Raji (cell line): Measurements from ENCODE around the gene LCN2.

Experiments used
- POLR2A ChIP-seq: IDR thresholded peaks from 2 replicates; pipeline ENCODE4 v1.6.1; 2011; ENCODE audit warnings: low read depth, low read length, control low read depth; ENCODE audit not compliant: insufficient read depth

Gene LCN2

DNA sequence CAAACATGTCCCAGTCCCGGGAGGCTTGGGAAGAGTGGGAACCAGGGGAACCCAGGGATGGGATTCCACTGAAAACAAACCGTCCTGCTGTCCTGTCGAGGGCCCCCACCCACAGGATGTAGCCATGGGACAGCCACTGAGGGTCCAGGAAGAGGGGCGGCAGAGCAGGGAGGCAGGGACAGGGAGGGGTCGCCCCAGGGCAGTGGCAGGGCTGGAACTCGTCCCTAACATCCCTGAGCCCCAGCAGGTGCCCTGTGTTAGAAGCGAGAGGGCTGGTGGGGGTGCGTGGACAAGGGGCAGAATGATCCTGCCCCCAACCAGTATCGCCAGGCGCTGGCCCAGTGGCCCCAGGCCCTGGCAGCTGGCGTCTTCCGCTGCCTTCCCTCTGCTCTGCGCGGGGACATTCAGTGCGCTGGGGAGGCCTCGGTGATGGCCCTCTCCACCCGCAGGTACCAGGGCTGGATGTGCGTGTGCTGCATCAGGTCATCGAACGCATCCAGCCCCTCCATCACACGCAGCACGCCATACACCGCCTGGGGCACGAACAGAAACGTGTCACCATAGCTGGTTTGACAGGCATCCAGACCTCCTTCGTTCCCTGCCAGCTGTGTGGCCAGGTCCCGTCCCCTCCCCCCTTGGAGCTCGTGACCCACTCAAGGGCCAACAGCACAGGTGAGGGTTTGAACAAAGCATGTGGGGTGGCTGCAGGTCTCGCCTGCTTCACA is 28.4 kb upstream of the LCN2 start:
- no peak for TF ChIP-seq POLR2A

DNA sequence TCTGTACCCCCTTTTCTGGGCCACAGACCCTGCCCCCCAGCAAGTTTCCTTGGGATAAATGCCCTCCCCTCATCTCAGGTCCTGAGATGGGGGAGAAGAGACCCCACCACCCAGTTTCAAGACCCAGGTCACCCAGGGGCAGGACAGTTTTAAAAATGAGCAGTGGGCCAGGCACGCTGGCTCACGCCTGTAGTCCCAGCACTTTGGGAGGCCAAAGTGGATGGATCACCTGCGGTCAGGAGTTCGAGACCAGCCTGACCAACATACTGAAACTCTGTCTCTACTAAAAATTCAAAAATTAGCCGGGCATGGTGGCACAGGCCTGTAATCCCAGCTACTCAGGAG is 27.8 kb upstream of the LCN2 start:
- TF ChIP-seq POLR2A = no peak

DNA sequence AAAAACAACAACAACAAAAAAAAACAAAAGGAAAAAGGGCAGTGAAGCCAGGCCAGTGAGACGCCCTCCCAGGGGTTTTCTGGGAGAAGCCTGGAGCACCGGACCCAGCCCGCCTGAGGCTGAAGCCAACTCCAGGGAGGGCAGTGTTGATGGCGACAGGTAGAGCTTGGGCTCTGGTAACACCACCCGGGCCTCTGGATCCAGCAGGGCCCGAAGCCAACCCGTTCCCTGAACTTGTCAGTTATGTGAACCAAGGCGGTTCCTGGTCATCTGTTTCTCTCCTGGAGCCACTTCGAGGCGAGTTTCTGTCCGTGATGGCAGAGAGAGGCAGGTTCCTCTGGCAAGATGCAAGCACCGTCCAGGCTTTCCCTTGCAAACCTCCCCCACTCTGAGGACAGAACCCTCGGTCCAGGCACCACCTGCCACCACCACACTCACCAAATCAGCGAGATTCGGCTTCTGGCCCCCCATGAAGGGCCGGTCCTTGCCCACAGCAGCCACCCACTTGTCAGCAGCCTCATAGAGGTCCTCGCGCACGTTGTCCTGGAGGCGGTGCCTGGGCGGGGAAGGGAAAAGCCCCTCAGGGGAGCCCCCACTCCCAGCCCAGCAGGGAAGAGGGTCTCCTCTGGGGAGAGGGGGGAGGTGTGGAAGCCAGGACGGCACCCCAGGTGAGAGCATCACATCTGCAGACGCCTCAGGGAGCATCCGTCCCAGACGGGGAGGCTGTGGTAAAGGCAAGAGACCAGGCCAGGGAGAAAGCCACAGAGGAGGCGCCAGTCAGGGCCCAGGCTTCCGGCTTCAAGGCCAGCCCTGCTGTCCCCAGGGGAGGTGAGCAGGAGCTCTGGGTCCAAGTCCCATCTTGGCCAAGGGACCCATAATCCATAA is 27.1 kb upstream of the LCN2 start:
- TF ChIP-seq POLR2A = no peak

DNA sequence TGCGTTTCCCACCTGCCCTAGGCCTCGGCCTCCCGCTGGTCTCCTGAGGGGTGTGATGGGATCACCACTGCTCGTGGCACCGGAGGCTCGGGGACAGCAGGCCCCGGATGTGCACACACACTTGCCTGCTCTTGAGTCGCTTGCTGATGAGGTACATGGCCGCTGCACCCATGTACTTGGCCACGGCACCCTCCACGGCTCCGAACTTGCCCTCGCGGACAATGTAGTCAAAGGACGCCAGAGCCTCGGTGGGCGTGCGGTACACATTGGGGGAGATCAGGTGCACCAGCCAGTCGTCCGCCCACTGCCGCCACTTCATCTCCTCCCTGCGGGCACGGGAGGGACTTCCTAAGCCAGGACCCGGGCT is 26.5 kb upstream of the LCN2 start:
- TF ChIP-seq POLR2A = no peak

DNA sequence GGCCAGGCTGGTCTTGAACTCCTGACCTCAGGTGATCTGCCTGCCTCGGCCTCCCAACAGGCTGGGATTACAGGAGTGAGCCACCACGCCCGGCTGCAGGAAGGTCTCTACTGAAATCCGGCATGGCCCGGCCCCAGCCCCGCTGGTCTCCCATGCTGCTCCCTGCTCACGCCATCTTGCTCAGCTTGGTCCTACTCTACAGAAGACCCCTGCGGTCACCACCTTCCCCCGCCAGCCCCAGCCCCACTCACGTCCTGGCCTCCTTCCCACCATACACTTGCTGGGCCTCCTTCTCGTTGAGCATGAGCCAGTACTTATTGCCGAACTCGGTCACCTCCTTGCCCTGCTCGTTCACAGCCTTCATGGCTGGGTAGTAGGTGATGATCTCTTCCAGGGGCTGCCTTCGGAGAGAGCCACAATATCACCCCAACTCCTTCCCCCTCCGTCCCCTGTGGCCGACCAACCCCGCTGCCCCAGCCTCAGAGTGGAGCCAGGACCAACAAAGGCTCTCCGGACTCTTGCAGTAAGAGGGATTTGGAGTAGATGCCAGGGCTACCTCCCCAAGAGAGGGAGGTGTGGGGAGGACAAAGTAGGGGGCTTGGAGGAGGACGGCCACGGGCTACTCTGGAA is 25.7 kb upstream of the LCN2 start:
- no peak for TF ChIP-seq POLR2A

DNA sequence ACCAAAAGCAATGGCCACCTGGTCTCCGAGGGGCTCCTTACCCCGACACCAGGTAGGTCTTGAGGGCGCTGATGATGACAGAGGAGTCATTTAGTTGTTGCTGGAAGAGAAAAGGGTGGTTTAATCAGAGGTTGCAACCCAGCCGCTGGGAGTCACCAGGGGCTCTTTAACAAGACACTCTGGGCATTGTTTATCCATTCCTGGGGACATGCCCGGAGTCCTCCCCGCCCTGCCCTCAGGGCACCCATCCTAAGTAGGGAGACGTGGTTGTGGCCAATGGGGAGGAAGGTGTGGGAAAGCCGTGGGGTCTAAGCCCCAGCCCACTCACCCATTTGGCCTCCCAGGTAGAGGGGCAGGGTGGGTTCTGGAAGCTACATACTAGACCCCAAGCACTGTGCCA is 24.8 kb upstream of the LCN2 start:
- no peak for TF ChIP-seq POLR2A

DNA sequence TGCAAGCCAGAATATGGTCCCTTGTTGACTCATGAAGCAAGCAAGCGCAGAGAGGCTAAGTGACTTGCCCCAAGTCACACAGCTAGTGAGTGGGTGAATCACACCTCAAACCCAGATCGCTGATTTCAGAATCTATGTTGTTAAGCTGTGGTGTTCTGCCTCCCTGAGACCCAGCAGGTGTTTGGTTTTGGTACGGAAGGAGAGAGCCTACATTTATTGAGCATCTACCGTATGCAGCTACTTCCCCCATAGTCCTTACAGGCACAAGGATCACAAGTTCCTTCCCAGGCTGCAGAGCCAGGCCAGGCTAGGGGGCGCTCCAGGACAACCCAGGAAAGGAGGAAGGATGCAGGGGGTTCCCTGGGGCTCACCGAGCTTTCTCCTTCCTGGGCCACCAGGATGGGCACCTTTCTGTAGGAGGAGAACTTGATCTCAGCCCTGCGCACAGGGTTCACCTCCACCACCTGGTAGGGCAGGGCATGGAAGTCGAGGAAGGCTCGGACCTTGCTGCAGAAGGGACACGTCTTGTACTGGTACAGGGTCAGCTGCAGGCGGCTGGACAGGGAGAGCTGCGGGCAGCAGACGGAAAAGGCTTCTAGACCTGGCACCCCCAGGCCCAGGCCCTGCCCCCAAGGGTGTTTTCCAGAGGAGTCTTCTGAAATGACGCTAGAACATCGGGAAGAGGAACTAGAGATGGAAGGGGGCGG is 24.2 kb upstream of the LCN2 start:
- no peak for TF ChIP-seq POLR2A

DNA sequence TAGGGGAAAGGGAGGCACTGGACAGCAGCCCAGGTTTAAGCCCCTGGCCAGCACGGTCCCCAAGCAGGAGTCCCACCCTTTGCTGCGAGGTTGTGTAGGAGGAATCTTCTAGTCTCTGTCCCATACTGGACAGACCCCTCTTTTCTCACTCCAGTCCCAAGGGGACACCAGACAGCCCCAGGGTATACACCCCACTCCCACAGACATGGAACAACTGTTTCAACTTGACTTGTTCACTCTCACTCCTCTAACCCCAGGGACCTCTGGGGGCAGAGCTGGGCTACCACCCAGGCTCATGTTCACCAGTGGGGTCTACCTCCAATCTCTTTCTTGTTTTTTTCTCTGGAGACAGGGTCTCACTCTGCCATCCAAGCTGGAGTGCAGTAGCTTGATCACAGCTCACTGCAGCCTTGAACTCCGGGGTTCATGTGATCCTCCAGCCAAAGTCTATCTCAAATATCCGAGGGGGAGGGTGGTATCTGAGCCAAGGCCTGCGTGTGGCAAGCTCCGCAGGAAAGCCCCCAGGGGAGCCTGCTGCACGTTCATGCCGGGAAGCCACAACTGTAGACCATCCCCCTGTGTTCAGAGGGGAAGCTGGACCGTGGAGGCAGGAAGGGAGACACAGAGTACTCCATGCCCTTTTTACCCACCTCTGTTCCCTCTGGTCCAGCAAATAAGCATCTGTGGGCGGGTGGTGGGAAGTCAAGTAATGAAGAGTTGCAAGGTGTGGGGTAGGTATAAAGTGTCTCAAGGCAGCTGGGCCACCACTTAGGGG is 23.5 kb upstream of the LCN2 start:
- no peak for TF ChIP-seq POLR2A

DNA sequence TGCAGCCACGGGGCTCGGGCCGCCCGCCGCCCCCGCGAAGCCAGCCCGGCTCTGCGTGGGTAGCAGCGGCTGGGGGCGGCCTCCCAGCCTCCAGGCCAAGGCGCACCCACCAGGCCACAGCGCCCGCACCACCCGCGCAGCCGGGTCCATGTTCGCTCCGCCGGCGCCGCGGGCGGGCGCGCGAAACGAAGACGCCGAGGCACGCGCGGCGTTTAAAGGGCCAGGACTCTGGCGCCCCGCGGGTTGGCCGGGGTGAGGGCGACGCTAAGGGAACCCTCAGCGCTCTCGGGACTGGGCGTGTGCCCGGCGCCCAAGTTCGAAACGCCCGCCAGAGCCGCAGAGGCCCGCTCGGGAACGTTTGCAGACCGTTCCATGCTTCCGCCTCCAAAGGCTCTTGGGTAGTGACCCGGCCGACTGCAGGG is 21.7 kb upstream of the LCN2 start, which contains the start of gene PTGES2:
Gene PTGES2, minus strand, starts transcription at position 162 of the 422 bp plus-strand sequence. Its CDS starts 12 bp downstream, at position 150.
- peak; percentile 69 for TF ChIP-seq POLR2A

DNA sequence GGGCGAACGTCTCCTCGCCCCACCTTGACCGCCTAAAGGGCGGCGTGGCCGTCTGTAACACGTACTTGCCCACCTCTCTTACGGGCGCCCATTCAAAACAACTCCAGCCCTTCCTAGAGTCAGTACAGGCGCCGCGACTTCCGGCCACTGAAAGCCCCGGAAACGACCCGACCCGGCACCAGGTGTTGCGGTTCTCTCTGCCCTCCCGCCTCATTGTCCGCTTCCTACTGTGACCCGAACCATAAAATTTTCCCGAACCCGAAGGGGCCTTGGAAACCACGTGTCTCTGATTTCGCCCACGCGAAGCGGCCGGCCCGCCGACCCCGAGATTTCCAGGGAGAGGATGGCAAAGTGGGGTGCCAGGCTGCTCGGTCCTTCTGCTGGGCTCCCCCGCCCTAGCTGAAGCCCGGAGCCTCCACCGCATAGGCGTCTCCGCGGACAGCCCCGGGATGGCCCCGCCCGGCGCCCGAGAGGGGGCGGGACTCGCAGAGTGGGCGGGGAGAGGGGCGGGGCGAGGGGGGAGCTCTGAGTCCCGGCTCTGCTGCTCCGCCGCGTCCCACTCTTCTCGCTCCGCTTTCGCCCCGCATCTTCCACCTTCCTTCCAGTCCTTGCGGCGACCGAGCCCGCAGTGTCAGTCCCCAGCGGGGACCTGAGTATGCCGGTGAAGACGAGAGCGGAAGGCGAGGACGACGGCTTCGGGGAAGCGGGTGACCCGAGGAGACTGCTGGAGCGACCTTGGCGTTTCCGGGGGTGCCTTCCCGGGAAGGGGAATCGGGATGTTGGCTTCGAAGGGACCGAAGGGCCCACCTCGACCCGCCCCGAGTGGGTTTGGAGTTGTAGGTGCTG is 21.0 kb upstream of the LCN2 start:
- peak; percentile 64 for TF ChIP-seq POLR2A

DNA sequence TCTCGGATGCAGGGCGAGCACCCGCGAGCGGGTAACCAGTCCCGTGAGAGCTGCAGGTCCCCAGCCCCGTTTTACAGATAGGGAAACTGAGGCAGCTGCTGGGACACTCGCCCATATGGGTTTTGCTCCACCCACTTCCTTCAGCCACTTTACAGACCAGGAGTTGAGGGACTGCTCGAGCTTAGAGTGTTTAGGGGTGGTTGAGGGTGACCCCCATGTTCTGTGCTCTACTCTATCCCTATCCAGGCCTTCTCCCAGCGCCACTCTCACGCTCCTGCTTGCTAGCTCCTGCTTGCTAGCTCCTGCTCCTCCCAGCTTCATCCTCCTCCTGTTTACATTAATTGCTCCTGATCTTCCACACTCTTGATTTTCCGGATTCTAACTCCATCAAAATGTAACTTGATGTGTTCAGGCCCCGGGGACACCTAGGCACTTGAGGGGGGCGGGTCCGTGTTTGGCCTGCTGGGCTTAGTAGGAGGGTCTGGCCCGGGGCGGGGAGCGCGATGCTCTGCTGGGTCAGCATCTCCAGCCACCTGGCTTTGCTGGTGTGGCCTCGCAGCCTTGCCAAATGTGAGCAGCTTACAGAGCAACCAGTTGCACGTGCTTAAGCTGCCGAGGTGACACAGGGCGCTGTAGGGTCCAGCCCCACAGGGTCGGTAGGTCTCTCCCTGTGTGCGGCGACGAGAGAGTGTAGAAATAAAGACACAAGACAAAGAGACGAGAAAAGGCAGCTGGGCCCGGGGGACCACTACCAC is 20.2 kb upstream of the LCN2 start:
- no peak for TF ChIP-seq POLR2A

DNA sequence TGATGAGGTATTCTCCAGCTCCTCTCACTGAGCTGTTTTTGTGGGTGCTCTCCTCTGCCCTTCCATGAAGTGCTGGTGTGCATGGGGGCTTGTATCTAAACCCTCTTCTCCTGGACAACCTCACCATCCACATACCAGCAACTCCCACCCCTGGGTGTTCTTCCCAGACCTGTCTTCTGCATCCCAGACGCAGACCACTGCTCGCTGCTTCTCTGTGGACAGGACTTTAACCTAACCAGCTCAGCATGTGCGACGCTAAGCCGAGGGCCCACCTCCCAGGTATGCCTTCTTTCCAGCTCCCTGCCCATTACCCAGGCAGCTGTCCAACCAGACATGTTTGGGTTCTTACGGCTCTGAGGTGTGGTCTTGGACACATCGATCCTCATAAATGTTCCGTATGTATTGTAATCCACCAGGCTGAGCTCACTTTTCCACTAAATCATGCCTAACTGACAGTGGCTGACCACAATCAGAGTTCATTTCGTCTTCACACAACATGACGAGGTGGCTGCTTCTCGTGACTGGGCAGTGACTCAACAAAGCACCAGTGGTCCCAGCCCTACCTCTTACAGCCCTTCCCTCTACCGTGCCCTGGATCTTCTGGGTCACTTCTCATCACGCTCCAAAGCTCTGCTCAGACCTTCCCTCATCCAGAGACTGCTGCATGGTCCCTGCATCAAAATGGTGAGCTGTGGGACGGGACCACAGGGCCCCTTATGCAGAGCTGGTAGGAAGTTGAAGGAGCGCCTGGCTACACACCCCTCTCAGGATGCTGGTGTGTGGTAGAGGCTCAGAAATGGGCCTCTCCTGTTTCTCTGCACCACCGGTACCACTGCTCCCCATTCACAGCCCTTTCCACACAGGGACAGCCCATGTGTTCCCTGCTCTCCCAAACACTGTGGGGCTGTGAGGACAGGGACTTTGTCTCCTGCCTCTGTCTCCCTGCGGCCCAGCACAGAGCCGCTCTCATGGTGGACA is 12.1 kb upstream of the LCN2 start:
- TF ChIP-seq POLR2A = no peak
